SHP77 (cell line): ENCODE data around the gene KRT74.

Source experiments
- DNase-seq, 2 experiments: peaks; one replicate each; lab custom pipeline; 2025; lab: John Stamatoyannopoulos, UW

Gene KRT74

DNA sequence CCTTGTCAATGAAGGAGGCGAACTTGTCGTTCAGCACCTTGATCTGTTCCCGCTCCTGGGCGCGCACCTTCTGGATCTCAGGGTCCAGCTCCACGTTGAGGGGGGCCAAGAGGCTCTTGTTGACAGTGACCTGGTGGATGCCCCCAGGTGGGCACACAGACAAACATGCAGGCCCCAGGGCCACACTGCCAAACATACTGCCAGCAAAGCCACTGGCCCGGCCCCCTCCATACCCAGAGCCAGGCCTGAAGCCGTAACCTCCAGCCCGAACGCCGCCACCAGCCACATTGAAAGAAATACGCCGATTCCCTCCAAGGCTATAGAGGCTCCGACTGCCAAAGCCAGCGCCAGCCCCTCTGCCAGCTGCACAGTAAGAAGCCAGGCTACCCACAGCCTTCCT lies 337 bp downstream of the KRT74 start:
- no peak for DNase-seq

DNA sequence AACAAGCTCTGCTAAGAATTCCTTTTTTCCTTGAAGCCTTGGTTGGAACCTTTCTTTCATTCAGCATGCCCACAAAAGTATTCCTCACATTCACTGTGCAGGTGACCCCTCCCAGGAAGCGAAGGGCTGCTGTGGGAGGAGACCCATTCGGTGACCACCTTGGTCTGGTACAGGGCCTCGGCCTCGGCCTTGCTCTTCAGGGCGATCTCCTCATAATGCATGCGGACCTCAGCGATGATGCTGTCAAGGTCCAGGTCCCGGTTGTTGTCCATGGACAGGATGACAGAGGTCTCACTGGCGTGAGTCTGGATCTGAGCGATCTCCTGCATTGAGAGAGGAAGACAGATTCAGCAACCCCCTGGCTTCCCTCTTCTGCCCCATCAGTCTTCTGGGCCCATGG lies 3.1 kb downstream of the KRT74 start:
- no peak for DNase-seq

DNA sequence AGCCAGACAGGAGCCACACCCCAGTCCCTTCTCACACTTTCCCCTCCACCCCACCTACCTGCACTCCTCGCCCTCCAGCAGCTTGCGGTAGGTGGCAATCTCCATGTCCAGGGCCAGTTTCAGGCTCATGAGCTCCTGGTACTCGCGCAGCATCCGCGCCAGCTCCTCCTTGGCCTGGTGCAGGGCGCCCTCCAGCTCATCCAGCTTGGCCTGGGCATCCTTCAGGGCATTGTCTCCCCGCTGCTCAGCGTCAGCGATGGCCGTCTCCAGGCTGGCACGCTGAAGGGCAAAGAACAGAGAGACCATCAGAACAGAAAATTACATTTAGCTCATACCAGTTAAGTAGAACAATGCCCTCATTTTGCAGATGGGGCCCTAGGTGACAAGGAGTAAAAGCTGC lies 5.5 kb downstream of the KRT74 start:
- no peak for DNase-seq

DNA sequence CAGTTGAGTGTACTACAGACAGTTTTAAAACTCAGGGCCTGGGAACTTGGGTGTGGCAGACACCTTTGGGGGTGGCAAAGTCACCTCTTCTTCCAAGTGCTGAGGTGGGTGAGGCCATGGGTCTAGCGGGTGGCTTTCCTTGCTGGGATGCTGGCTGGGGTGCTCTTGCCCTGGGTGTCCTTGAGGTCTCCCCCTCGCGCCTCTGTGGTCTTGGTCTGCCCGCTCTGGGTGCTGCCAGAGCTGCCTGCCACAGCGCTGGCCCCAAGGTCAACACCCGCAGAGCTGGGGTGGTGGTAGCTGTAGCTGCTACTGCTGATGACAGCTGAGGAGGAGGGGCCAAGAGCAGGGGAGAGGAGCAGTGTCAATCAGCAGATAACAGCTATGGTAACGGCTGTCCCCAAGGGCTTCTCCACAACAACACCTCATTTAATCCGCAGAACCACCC lies 6.8 kb downstream of the KRT74 start:
- no peak for DNase-seq

DNA sequence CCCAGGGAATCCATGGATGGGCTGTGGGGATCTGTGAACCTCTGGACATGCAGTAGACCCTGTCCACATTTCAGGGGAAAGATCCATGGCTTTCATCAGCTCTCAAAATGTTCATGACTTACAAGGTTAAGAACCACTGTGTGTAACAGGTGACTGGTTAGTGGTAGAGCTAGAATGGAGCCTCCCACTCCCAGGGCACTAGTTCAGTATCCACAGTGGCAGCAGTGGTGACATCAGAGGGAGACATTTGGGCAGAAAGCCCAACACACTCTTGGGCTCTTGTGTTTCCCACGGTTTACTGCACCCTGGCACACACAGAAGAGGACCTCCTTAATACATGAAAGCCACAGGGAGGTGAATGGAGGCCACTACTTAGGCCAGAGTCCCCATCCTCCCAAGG lies 9.1 kb downstream of the KRT74 start:
- no peak for DNase-seq

DNA sequence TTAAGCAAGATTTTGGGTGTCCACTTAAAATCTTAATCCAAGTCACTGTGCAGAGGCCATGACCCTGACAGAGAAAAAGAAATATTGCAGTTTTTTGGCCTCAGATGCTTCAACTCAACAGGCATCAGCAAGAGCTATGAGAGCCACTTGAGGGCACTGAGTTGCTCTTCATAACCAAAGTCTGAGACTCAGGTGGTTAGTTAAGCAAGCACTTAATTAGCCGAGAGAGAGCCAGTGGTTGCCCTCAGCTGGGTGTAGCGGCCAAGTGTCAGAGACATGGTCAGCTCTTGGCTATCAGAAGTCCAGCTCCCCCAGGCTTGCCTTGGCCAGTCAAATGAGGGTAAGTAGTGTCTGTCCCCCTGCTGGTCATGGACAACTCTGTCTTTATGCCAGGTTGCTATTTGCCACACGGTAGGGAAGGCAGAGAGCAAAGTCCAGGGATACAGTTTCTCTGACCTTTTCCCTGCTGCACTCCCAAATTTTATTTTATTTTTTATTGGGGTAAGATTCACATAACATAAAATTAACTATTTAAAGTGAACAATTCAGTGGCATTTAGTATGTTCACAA lies 11.7 kb downstream of the KRT74 start:
- DNase-seq: peak in 1 of 2 experiments; percentile 4

DNA sequence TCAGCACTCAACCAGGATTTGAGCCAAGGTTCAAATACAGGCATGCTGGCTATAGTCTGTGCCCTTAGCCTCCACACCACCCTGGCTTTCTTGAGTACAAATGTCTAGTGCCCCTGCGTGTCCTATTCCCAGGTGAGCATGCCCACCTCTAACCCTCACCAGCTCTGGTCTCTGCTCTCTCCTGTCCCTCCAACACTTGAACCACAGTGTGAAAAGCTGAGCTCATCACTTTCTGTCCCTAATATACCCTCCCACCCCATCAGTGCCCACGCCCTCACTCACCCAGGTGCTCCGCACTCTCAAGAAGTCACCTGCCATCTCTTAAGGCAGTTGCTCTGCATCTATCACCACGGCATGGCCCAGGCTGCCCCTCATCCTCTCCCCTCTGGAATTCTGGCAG lies 13.7 kb downstream of the KRT74 start:
- DNase-seq: no peak

DNA sequence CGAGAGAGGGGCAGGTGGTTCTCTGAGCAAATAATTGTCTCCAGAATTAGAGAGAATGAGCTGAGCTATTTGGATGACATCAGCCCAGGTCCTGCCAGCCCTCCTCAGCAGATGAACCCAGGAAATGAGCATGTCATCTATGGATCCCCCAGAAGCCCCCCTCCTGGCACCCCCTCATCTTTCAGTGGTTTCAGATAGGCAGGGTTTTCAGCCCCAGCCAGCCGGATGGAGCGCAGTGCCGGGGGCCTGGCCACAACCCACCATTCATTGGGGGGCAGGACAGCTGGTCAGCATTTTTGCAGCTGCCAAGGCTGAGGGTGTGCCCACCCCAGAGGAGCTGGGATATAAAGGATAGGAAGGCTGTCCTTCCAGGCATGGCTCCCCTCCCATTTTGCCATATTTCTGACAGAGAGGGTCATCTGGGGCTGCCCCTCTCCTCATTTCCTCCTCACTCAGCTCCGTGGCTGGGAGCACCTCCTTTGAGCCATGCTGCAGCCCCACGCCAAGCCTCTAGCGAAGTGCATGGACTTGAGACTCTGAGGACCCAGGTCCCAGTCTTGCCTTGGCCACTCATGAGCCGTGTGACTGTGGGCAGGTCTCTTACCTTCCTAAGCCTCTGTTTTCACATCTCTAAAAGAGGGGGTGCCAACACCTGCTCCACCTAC lies 14.7 kb downstream of the KRT74 start:
- peak; percentile 21 to 50 for DNase-seq

DNA sequence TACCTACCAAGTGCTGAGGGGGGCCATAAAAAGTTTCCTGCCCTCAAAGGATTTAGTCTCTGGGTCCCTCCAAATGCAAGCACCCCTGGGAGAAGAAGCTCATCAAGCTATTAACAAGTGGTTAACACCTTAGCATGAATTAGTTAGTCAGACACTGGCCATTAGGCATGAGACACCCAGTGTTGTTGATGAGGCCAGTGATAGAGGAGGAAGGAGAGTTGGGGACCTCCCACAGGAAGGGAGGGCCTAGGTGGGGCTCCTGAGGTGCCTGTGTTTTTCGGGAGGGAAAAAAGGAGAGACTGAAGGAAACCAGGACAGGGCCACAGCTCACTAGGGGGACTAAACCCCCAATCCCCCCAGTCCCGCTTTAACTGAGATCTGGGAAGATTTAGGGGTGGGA lies 16.2 kb downstream of the KRT74 start:
- no peak for DNase-seq

DNA sequence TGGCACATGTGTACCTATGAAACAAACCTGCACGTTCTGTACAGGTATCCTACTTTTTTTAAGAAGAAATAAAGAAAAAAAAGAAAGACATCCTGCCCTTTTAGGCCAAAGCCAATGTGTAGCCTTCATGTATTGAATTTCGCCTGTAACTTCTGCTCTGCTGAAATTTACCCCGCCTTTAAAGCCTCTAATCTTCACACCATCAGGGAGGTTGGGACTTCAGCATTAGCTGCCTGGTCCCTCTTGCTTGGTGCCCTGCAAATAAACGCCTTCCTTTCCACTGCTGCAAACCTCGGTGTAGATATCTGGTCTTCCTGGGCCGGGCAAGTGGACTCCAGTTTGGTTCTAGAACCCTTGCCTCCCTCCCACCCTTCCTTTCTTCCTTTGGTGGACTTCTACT lies 18.1 kb downstream of the KRT74 start:
- DNase-seq: no peak

DNA sequence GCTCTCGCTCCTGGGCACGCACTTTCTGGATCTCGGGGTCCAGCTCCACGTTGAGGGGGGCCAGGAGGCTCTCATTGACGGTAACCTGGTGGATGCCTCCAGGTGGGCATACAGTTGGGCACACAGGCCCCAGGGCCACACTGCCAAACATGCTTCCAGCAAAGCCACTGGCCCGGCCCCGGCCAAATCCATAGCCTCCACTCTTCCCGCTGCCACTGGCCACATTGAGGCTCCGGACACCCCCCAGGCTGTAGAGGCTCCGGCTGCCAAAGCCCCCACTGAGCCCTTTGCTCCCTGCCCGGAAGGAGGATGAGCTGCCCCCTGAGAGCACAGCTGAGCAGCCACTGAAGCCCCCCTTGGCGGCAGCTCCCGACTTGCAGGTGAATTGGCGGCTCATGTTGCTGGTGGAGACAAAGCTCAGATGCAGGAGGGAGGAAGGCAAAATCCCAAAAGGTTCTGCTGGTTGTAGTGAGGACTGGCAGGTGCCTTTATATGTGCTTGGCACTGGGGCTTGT lies 20.9 kb downstream of the KRT74 start, which contains the start of gene KRT71:
Gene KRT71 (minus strand): TSS at position 465 of the 515 bp plus-strand sequence. CDS start 68 bp downstream, at position 397.
- DNase-seq: no peak

DNA sequence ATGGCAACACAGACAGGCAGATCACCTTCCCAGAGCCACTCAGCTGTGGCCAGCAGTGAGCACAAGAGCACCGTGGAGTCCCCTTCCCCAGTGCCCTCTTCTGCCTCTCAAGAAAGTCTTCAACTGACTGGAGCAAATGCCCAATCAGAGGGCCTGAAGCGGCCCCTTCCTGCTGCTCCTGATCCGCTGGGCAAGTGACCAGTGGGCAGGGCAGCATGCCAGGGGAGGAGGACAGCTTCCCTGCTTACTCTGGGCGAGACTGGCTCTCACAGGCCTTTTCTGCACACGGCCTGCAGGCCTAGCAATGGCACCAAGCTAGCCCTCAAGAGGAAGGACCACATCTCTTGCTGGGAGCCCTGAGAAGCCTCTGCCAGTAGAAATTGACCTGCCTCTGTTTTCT lies 21.6 kb downstream of the KRT74 start:
- no peak for DNase-seq

DNA sequence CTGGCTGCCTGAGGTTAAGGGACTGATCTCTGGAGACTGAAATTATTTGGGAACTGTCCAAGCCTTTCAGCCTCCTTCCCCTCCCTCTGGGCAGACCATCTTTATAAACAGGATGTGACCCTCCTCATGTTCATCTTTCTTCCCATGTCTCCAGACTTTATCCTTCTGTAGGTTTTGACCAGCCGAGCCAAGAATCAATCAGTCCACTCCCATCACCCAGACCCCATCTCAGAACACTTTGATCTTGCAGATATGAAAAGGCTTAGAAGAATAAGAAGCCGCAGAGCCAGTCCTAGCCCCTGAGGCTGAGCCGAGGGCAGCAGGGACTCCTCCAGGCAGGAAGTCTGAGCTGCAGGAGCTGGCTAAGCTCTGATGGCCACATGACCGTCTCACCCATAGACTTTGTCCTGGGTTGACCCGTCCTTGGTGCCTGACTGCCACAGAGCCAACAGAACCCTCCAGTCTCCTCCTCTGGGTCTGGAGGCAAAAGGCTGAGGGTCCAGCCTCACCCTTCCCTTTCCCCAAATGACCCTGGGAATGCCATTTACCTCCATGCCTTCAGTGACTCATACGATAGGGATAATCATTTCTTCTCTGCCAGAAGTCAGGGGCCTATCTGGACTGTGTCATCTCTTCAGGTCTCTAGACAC lies 22.3 kb downstream of the KRT74 start:
- no peak for DNase-seq

DNA sequence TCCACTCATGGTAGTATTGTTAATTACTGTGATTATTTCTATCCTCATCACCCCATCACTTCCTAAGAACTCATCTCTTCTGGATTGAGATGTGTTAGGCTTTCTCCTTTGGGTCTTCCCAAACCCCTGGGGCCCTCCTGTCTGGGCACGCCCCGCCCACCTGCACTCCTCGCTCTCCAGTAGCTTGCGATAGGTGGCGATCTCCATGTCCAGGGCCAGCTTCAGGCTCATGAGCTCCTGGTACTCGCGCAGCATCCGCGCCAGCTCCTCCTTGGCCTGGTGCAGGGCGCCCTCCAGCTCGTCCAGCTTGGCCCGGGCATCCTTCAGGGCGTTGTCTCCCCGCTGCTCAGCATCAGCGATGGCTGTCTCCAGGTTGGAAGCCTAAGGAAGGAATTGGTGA lies 27.5 kb downstream of the KRT74 start:
- no peak for DNase-seq

DNA sequence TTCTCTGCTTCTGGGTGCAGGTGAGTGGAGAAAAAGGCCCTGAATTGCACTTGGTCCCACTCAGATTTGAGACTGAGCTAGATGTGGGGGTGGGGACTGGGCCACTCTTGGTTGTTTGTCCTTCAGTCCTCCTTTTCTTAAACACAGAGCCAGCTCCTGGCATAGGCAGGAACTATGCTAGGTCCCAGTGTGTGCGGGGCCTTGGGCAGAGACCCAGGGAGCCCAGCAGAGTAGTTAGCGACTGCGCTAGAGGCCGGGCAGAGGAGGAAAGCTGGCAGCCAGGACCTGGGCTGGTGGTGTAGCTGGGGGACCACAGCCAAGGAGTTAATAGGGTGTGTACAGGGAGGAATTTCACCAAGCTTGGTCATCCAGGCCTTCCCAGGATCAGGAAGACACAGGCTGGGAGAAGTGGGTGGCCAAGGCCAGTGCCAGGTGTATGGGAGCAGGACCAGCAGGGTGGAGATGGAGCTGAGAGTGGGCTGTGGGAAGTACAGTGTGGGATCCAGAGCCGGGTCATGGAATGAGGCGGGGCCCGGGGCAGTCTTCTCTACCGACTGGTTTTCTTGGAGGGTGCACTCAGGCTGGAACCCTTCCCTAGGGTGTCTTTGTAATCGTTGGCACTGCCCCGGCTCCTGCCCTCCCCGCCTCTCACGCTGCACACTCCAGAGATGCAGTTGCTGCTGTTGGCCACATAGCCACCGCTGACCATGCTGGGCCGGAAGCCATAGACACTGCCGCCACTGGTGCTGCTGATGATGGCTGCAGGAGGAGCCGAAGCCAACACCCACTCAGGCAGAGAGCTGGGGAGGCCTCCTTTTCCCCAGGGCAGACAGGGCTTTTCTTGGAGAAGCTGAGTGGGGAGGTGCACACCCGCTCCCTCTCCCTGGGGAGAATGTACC lies 29.4 kb downstream of the KRT74 start:
- DNase-seq: no peak

DNA sequence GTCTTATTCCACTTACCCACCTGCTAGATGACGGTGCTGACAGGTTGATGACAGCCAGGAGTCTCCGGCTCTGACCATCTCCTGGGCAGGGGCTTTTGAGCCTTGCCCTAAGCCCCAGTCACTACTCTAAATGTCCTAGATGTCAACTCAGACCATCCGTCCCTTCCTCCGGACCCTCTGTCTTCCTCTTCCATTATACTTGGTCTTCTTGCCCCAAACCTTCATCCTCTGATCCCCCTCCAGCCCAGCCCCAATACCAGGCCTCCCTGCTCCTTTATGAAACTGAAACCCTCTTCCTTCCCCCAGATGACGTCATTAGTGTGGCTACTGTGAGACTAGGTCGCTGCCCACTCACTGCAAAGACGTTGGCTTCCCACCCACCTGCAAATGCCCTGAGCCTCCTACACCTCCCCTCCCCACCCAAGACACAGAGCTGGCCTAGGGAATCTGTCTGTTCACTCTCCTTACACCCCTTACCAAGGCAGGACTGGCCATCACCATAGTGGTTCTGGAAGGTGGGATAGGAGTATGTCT lies 30.8 kb downstream of the KRT74 start:
- no peak for DNase-seq

DNA sequence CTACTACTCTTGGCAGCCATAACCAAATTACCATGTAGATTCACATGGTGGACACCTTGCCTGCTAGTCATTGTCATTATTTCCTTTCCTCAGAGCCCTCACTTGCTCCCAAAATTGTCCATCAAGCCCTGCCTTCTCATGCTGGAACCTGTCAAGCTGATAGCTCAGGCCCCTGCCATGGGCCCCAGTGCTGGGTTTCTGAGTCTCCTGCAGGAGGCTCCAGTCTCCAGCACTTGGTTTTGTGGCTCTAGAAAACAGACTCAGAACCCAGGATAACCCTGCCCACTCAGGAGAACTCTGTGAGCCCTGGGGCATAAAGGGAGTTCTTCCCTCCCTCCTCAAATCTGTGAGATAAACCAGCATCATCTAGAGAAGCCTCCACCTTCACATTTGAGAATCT lies 31.5 kb downstream of the KRT74 start:
- DNase-seq: no peak

DNA sequence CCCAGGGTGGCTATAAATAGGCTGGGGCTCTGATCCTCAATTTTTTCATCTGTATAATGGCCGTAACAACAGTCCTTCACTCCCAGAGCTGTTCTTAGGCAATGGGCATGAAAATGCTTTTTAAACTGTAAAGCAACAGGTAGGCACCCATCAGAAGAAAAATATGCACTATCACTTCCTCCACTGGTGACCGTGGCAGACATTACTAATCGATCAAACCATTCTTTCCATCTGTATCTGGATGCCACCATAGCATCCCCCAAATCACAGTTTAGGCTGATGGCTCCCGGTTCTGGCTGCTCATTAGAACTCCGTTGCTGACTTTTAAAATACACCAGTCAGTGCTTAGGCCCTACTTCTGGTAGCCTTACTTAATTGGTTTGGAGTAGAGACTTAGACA lies 31.9 kb downstream of the KRT74 start:
- no peak for DNase-seq

DNA sequence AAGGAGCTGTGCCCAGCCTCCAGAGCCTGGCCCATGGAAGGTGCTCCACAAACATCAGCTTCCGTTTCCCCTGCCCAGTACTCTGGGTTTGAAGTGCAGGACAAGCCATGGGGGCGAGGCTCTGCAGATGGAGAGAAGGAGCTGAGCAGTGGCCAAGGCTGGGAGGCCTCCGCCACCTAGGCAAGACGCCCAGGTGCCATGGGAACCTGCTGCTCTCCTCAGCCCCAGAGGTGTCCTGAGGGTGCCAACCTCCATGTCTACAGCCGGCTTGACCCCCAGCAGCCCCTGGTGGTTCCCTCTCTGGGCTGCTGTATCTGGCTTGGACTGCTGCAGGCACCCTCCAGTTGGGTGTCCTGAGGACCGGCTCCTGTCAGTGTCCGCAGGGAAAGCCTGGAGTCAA lies 33.1 kb downstream of the KRT74 start:
- DNase-seq: no peak

DNA sequence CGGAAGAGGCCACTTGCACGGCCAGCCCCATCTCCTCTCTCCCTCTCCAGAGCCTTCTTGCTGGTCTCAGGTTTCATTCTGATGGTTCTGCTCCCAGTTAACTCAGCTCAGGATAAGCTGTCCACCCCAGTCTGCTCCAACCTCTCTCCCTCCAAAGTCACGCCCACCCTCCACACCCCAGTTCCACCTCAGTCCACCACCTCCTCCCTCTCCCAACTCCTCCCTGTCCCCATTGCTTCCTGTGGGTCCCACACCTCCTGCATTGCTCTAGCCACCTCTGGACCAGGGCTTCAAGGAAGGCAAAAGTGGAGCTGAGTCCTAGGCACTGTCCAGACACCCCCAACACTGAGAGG lies 33.8 kb downstream of the KRT74 start:
- no peak for DNase-seq

DNA sequence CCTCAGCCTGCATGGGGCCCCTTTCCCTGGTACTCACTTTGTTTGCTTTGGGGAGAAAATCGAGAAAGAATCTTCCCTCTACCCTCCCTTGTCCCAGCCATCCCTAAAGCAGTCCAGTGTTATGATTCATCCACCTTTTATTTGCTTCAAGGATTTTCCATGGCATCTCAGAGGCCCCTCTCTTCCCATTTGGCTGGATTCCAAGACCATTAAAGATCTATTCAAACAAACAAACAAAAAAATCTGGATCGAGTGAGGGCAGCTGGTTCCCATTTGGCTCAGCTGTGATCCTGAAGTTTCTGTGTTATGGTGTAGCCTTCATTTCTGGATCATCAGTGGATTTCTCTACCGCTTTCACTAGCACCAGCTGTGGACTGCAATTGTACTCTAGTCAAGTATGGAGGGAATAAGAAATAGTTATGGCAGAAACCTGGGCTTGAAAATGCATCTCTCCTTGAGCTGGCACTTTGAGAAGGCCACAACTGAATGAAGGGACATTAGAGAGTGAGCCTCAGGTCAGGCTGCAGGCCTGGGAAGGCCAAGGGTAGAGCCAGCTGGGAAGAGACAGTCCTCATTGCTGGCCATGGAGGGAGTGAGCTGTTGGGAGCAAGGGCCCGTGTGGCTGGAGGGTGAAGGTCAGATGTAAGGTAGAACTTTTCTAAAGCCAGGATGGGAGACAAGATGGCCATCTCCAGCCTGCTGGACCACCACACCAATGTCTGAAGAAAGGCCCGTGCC lies 34.4 kb downstream of the KRT74 start:
- no peak for DNase-seq
